ENCODE results near the gene SLC22A15.

- no peak for TF ChIP-seq POLR2A (IDR thresholded peaks at IDR 0.05)
- TF ChIP-seq CTCF (IDR thresholded peaks at IDR 0.05) = peak; percentile 62
- TF ChIP-seq EP300 (IDR thresholded peaks at IDR 0.05) = no peak
These were observed 5.0 kb downstream of the SLC22A15 start for GRCh38 chr1:115980998-115981993.

All from suprapubic skin (tissue), 3 donors.